ENCODE measurements around the gene OGA.

The OGA gene

DNA sequence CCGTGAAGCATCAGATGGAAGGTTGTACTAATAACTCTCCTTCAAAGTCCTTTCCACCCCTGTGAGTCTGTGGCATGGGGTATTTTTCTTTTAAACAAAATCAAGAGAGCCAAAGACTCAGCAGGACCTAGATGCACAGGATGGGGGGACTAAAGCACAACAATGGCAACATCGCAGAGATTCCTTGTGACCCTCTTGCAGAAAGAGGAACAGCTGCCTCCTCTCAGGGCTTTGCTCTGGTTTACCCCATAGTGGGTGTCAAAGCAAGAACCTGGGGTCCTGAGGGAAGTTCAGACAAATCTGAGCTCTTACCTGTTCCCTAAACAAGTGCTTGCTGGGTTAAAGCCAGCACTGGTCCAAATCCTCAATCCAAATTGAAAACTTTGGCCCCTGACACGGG is 81.6 kb downstream of the OGA start:
- H3K4me3 ChIP-seq (ENCODE audit: low read length): no peak overlapping the region
- no peak for DNase-seq (ENCODE audit: low read depth)
- TF ChIP-seq, protein P1, sequence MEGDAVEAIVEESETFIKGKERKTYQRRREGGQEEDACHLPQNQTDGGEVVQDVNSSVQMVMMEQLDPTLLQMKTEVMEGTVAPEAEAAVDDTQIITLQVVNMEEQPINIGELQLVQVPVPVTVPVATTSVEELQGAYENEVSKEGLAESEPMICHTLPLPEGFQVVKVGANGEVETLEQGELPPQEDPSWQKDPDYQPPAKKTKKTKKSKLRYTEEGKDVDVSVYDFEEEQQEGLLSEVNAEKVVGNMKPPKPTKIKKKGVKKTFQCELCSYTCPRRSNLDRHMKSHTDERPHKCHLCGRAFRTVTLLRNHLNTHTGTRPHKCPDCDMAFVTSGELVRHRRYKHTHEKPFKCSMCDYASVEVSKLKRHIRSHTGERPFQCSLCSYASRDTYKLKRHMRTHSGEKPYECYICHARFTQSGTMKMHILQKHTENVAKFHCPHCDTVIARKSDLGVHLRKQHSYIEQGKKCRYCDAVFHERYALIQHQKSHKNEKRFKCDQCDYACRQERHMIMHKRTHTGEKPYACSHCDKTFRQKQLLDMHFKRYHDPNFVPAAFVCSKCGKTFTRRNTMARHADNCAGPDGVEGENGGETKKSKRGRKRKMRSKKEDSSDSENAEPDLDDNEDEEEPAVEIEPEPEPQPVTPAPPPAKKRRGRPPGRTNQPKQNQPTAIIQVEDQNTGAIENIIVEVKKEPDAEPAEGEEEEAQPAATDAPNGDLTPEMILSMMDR (conservative IDR thresholded peaks at IDR 0.05; ENCODE audit: low read length): no peak

Measured in AG10803 (cell line).